ENCODE data around the gene RBM38. TPM values are rescaled to one million over a fixed set of nuclear protein-coding genes. Genes with fewer than 3 reads are reported as not detected.
A peak's percentile ranks its signal among the peaks of the same experiment; 100 is the strongest.

Gene RBM38
- total and polyA plus RNA-seq, 2 of the 13 experiments (the other 11 are each of a cell fraction or from before 2014, with no cell fraction given) = 24.2 to 34.2 TPM

- Histone ChIP-seq H2AFZ (ENCODE audit: low read length) (no peak overlapping the region), H3K4me1 (ENCODE audit: insufficient read depth, low read length) (peaks cover 22% of the 10 kb centered on the region), H3K27me3 (ENCODE audit: control insufficient read depth in 1 of 2, insufficient read depth in 2 of 2, low read length in 2 of 2) (no peaks in the 10 kb centered on the region), H3K9me3 (ENCODE audit: low read length) (no peaks in the 10 kb centered on the region), H3K9ac (ENCODE audit: insufficient read depth, low read depth, low read length) (no peak overlapping the region; the same call in 1 of the 2 replicates), H3K36me3 (replicated peaks in 1 of 2; ENCODE audit: control insufficient read depth in 1 of 2, insufficient read depth in 2 of 2, low read length in 2 of 2) (peaks cover 14 to 56% of the 10 kb centered on the region in 2 experiments), H3K27ac (ENCODE audit: extremely low read length, insufficient read depth, low read length) (no peak overlapping the region), H3K4me2 (ENCODE audit: low read depth, low read length) (no peak overlapping the region), H3K79me2 (ENCODE audit: insufficient read depth, low read length) (peaks cover 12% of the 10 kb centered on the region), H3K4me3 (replicated peaks in 1 of 3; ENCODE audit: insufficient read depth in 1 of 3, low read depth in 2 of 3, low read length in 3 of 3) (no peak overlapping the region), H4K20me1 (ENCODE audit: insufficient read depth, low read length) (no peaks in the 10 kb centered on the region; the same call in 1 of the 2 replicates)
- in situ Hi-C loops (cut with HindIII; ENCODE audit: extremely low pct_ligation_motif_present, low pct_unique_long_range_greater_than_20kb) = loop anchor here (25.0 kb wide), 1 partner anchor 817 kb away; no protein-coding TSS in a partner anchor
- FAIRE-seq (no peak), DNase-seq (ENCODE audit: low spot score) (no peak), ATAC-seq (no peak)
- BruUV-seq (replicated peaks) = no TSS peak
- ChIA-PET POLR2A (no interaction called here), CTCF (ENCODE audit: low intra/inter-chr PET ratio, low total read pairs) (no interaction called here)
- WGBS (ENCODE audit: low lambda C conversion rate) = 82% methylated on average over 31 of the region's 31 CpGs
- intact Hi-C loops (cut with micrococcal nuclease; ENCODE audit: unreplicated experiment) = no loop called here
- 0 out of 2 replicates have a peak, but pooled peaks have one; percentile 12 for TF ChIP-seq PATZ1 (CRISPR knock-in tag; IDR thresholded peaks at IDR 0.05)
- TF ChIP-seq NCOA1 (CRISPR knock-in tag; IDR thresholded peaks at IDR 0.05) = no peak
- no peak for TF ChIP-seq ZNF24 (IDR thresholded peaks at IDR 0.05)
- TF ChIP-seq AGO1 (IDR thresholded peaks at IDR 0.05; ENCODE audit: low read depth, low read length, poor library complexity, severe bottlenecking) = no peak
- TF ChIP-seq TFDP1 (CRISPR knock-in tag; IDR thresholded peaks at IDR 0.05; ENCODE audit: borderline replicate concordance) = no peak
- no peak for TF ChIP-seq ZNF629 (CRISPR knock-in tag; conservative IDR thresholded peaks at IDR 0.05)
- TF ChIP-seq ZNF354B (CRISPR knock-in tag; IDR thresholded peaks at IDR 0.05) = no peak
- no peak for TF ChIP-seq CREM (IDR thresholded peaks at IDR 0.05)
- TF ChIP-seq CREM (CRISPR knock-in tag; IDR thresholded peaks at IDR 0.05) = no peak
- no peak for TF ChIP-seq MAZ (IDR thresholded peaks at IDR 0.05; ENCODE audit: borderline replicate concordance, low read depth, low read length)
- TF ChIP-seq MAZ (CRISPR knock-in tag; IDR thresholded peaks at IDR 0.05; ENCODE audit: low read depth) = no peak
- TF ChIP-seq NFAT5 (CRISPR knock-in tag; IDR thresholded peaks at IDR 0.05) = no peak
- no peak for TF ChIP-seq REPIN1 (CRISPR knock-in tag; IDR thresholded peaks at IDR 0.05; ENCODE audit: borderline replicate concordance, low read depth)
- peak; percentile 59 for TF ChIP-seq PRPF4 (IDR thresholded peaks at IDR 0.05; ENCODE audit: low read depth, low read length, poor library complexity, severe bottlenecking)
Observed at GRCh38 chr20:57395111-57395966, 4.1 kb downstream of the RBM38 start.
